ENCODE data around the gene U2AF1L4. TPM values are rescaled to one million over a fixed set of nuclear protein-coding genes. Genes with fewer than 3 reads are reported as not detected.

Gene U2AF1L4
- total RNA-seq, 2 donors from 2014 or later: 14.6 to 45.0 TPM

DNA sequence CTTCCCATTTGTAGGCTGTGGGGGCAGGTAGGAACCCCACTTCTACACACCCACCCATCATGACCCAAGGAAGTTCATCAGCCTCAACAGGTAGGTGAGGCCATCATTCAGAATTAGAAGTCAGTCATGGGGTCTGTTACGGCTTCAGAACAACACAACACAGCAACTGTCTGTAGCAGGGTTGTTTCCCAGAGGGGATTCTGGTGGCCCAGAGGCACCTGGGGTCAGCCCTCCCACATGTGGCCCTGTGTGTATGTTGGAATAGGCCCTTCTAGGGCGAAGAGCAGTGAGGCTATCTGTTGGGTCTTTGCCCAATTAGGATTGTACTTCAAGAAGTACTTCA, 6.4 kb downstream of the U2AF1L4 start:
- no peaks in the 10 kb centered on the region for H3K27me3 ChIP-seq (replicated peaks; ENCODE audit: insufficient read depth)
- H3K9me3 ChIP-seq: no peaks in the 10 kb centered on the region
- no peak for DNase-seq (ENCODE audit: low spot score)
- no peak for TF ChIP-seq POLR2AphosphoS5 (IDR thresholded peaks at IDR 0.05)
- H3K4me3 ChIP-seq: no peak overlapping the region
- H3K27ac ChIP-seq: no peak overlapping the region
- intact Hi-C loops (cut with DNase I): no loop called here
- WGBS: 89% methylated on average over 2 of the region's 2 CpGs
- peaks cover 8 to 16% of the 10 kb centered on the region in 2 donors for H3K36me3 ChIP-seq
- H3K4me1 ChIP-seq (replicated peaks): peaks cover 3% of the 10 kb centered on the region

DNA sequence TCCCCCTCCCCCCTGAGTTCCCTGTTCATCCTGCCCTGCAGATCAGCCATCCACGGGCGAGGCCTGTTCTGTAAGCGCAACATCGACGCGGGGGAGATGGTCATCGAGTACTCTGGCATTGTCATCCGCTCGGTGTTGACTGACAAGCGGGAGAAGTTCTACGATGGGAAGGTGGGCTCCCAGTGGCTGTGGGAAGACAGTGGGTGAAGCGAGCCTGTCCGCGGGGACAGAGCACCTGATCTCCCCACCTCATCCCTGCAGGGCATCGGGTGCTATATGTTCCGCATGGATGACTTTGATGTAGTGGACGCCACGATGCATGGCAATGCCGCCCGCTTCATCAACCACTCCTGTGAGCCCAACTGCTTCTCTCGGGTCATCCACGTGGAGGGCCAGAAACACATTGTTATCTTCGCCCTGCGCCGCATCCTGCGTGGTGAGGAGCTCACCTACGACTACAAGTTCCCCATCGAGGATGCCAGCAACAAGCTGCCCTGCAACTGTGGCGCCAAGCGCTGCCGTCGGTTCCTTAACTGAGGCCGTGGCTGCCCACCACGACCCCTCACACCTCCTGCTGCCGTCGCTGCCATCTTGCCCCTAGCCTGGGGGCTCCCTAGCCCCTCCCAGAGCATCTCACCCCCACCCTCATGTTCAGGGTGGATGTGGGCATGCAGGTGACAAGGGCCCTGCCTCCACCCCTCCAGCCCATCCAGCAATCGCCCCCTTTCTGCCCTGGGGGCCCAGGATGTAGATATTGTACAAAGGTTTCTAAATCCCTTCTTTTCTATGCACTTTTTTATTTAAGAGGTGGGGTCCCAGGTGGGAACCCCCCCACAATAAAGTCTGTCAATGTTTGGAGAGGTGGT, 7.0 kb downstream of the U2AF1L4 start:
- Histone ChIP-seq H3K27ac (no peak overlapping the region), H3K9me3 (no peaks in the 10 kb centered on the region), H3K4me3 (no peak overlapping the region), H3K4me1 (replicated peaks) (peaks cover 3% of the 10 kb centered on the region), H3K27me3 (replicated peaks; ENCODE audit: insufficient read depth) (no peaks in the 10 kb centered on the region), H3K36me3 (peaks cover 8 to 16% of the 10 kb centered on the region in 2 donors)
- WGBS: 91% methylated on average over 37 of the region's 37 CpGs
- intact Hi-C loops (cut with DNase I): no loop called here
- TF ChIP-seq POLR2A (IDR thresholded peaks at IDR 0.05) (no peak), POLR2AphosphoS5 (IDR thresholded peaks at IDR 0.05) (no peak)
- TF ChIP-seq, protein P1, sequence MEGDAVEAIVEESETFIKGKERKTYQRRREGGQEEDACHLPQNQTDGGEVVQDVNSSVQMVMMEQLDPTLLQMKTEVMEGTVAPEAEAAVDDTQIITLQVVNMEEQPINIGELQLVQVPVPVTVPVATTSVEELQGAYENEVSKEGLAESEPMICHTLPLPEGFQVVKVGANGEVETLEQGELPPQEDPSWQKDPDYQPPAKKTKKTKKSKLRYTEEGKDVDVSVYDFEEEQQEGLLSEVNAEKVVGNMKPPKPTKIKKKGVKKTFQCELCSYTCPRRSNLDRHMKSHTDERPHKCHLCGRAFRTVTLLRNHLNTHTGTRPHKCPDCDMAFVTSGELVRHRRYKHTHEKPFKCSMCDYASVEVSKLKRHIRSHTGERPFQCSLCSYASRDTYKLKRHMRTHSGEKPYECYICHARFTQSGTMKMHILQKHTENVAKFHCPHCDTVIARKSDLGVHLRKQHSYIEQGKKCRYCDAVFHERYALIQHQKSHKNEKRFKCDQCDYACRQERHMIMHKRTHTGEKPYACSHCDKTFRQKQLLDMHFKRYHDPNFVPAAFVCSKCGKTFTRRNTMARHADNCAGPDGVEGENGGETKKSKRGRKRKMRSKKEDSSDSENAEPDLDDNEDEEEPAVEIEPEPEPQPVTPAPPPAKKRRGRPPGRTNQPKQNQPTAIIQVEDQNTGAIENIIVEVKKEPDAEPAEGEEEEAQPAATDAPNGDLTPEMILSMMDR (IDR thresholded peaks at IDR 0.05): no peak
- no peak for DNase-seq (ENCODE audit: low spot score)

DNA sequence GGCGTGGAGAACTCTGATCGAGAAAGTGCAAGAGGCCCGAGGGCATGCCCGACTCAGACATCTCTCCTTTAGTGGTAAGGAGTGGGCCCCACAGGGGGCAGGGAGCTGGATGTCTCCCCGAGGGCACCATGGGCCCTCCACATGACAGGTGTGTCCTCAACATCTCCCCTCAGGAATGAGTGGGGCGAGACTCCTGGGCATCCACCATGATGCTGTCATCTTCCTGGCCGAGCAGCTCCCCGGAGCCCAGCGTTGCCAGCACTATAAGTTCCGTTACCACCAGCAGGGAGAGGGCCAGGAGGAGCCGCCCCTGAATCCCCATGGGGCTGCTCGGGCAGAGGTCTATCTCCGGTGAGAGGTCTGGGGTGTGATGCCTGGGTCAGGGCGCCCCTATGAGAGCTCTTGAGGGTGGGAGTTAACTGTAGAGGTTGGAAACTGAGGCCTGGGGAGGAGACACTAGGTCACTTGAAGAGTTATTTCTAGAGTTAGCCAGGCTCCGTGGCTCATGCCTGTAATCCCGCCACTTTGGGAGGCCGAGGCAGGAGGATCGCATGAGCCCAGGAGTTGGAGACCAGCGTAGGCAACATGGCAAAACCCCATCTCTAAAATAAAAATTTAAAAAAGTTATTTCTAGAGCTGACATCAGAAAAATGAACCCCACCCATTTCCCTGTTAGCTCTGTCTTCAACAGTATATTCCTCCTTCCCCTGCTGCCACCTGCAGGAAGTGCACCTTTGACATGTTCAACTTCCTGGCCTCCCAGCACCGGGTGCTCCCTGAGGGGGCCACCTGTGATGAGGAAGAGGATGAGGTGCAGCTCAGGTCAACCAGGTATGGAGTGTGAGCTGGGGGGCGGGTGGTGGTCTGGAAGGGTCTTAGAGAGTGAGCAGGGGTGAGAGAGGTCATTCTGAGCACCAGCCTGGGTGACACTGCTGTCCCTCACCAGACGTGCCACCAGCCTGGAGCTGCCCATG, 8.0 kb downstream of the U2AF1L4 start:
- Histone ChIP-seq H3K9me3 (no peaks in the 10 kb centered on the region), H3K36me3 (peaks cover 11 to 24% of the 10 kb centered on the region in 2 donors), H3K4me1 (replicated peaks) (peaks cover 3% of the 10 kb centered on the region), H3K27ac (no peak overlapping the region), H3K4me3 (no peak overlapping the region), H3K27me3 (replicated peaks; ENCODE audit: insufficient read depth) (no peaks in the 10 kb centered on the region)
- no peak for DNase-seq (ENCODE audit: low spot score)
- intact Hi-C loops (cut with DNase I): no loop called here
- WGBS: 87% methylated on average over 22 of the region's 22 CpGs
- no peak for TF ChIP-seq POLR2A (IDR thresholded peaks at IDR 0.05)
- no peak for TF ChIP-seq POLR2AphosphoS5 (IDR thresholded peaks at IDR 0.05)
- TF ChIP-seq, protein P1 (IDR thresholded peaks at IDR 0.05): no peak

DNA sequence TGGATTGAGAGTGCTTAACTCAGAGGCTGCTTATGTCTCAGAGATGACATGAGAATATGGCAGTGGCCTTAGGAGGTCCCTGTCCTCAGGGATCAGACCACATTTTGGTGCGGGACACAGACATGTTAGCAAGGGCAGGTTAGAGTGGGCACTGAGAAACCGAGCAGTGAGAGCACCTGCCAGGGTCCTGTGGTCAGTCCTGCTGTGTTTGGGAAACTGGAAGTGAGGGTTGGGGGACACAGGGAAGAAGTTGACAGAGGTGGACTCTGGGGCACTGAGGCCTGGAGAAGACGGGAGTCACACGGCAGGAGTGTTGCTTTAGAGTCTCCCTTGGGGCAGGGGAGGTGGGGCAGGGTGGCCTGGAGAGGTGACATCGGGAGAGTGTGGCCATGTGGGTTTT, 10.3 kb downstream of the U2AF1L4 start:
- intact Hi-C loops (cut with DNase I): no loop called here
- no peak overlapping the region for H3K4me3 ChIP-seq
- H3K9me3 ChIP-seq: no peaks in the 10 kb centered on the region
- no peaks in the 10 kb centered on the region for H3K27me3 ChIP-seq (replicated peaks; ENCODE audit: insufficient read depth)
- peaks cover 3% of the 10 kb centered on the region for H3K4me1 ChIP-seq (replicated peaks)
- DNase-seq (ENCODE audit: low spot score): no peak
- TF ChIP-seq POLR2A (IDR thresholded peaks at IDR 0.05) (no peak), POLR2AphosphoS5 (IDR thresholded peaks at IDR 0.05) (no peak)
- TF ChIP-seq, protein P1 (IDR thresholded peaks at IDR 0.05): no peak
- no peak overlapping the region for H3K27ac ChIP-seq
- H3K36me3 ChIP-seq: peaks cover 14 to 39% of the 10 kb centered on the region in 2 donors
- 88% methylated on average over 5 of the region's 5 CpGs for WGBS

- whole genome bisulfite sequencing: 91% methylated on average over 8 of the region's 8 CpGs
- Histone ChIP-seq H3K9me3 (no peaks in the 10 kb centered on the region), H3K36me3 (peaks cover 14 to 45% of the 10 kb centered on the region in 2 donors), H3K27ac (no peak overlapping the region), H3K4me1 (replicated peaks) (peaks cover 3% of the 10 kb centered on the region), H3K27me3 (replicated peaks; ENCODE audit: insufficient read depth) (no peaks in the 10 kb centered on the region), H3K4me3 (no peak overlapping the region)
- DNase-seq (ENCODE audit: low spot score): no peak
- intact Hi-C loops (cut with DNase I): no loop called here
- TF ChIP-seq POLR2AphosphoS5 (IDR thresholded peaks at IDR 0.05) (no peak), POLR2A (IDR thresholded peaks at IDR 0.05) (no peak)
- TF ChIP-seq, protein P1 (IDR thresholded peaks at IDR 0.05): no peak
Measured at GRCh38 chr19:35734273-35734672, 10.9 kb downstream of the U2AF1L4 start.
